Activated naive CD4-positive, alpha-beta T cell treated with anti-CD3 and anti-CD28 coated beads, Interleukin-2, amount 50 U/mL, for 72 hours (primary cell): ENCODE measurements around the gene SMYD5. TPM values are rescaled to one million over a fixed set of nuclear protein-coding genes. Genes with fewer than 3 reads are reported as not detected.
"Not testable (repeated sequence)": the region's sequence is repeated elsewhere in the genome, so short reads cannot be mapped to it uniquely, and the experiment has no call there.

Experiments used
- ATAC-seq, 2 donors: fragments of 150-1000 bp; cut with Tn5 transposase; 2 replicates each; pipeline ENCODE4 v1.10.0; 2021; ENCODE audit warnings: mild to moderate bottlenecking in 2 of 2, moderate library complexity in 2 of 2
- DNase-seq, 2 donors: peaks; one replicate each; pipeline ENCODE4 v3.0.0; 2021 to 2022; ENCODE audit warnings: low spot score in 2 of 2
- H3K27ac Mint-ChIP-seq, 2 donors: one replicate each; pipeline ENCODE4 v1.8.0; 2022; ENCODE audit warnings: mild to moderate bottlenecking in 2 of 2, mixed read lengths in 2 of 2
- H3K36me3 Mint-ChIP-seq, 2 donors: one replicate each; pipeline ENCODE4 v1.8.0; 2022; ENCODE audit warnings: mixed read lengths in 2 of 2
- H3K9me3 Mint-ChIP-seq, 2 donors: one replicate each; pipeline ENCODE4 v1.8.0; 2022; ENCODE audit warnings: mixed read lengths in 2 of 2
- total RNA-seq, 2 donors: library from RNA; stranded (reverse); gene quantifications; one replicate each; pipeline ENCODE4 v1.2.3, GENCODE V29; 2022

Gene SMYD5
- total RNA-seq, 2 donors from 2014 or later, result 36.0 to 41.1 TPM

- Mint-ChIP-seq H3K9me3 (no peaks in the 10 kb centered on the region), H3K27ac (peak overlapping the region in 1 of 2 donors; percentile 25), H3K36me3 (no peaks in the 10 kb centered on the region)
- DNase-seq (no peak), ATAC-seq (peak in 1 of 2 donors; percentile 21)
These were observed 46.4 kb downstream of the SMYD5 start for GRCh38 chr2:73260338-73260984.

- Mint-ChIP-seq H3K27ac (no peak overlapping the region), H3K36me3 (no peaks in the 10 kb centered on the region), H3K9me3 (no peaks in the 10 kb centered on the region)
- no peak for ATAC-seq
- no peak for DNase-seq
These were observed 48.1 kb downstream of the SMYD5 start for GRCh38 chr2:73262108-73262651.

GRCh38 chr2:73262691-73263429, 48.8 kb downstream of the SMYD5 start:
- H3K27ac Mint-ChIP-seq, result peak overlapping the region in 1 of 2 donors; percentile 36
- DNase-seq, H3K36me3 Mint-ChIP-seq, ATAC-seq, H3K9me3 Mint-ChIP-seq: not testable (repeated sequence)

- ATAC-seq, result no peak
- Mint-ChIP-seq H3K9me3 (no peaks in the 10 kb centered on the region), H3K27ac (peak overlapping the region in 1 of 2 donors; percentile 36), H3K36me3 (peaks cover 5 to 8% of the 10 kb centered on the region in 2 donors)
- DNase-seq, result no peak
These were observed 49.7 kb downstream of the SMYD5 start for GRCh38 chr2:73263540-73264331.

- no peak overlapping the region for H3K27ac Mint-ChIP-seq
- DNase-seq, result no peak
- peaks cover 5 to 8% of the 10 kb centered on the region in 2 donors for H3K36me3 Mint-ChIP-seq
- ATAC-seq, result no peak
- no peaks in the 10 kb centered on the region for H3K9me3 Mint-ChIP-seq
These were observed 50.2 kb downstream of the SMYD5 start for GRCh38 chr2:73264332-73264606.

GRCh38 chr2:73264783-73265182, 50.7 kb downstream of the SMYD5 start:
- Mint-ChIP-seq H3K36me3 (peaks cover 5 to 8% of the 10 kb centered on the region in 2 donors), H3K27ac (no peak overlapping the region), H3K9me3 (no peaks in the 10 kb centered on the region)
- DNase-seq (no peak), ATAC-seq (no peak)

GRCh38 chr2:73265298-73266060, 51.4 kb downstream of the SMYD5 start:
- Mint-ChIP-seq H3K36me3 (peaks cover 5 to 8% of the 10 kb centered on the region in 2 donors), H3K27ac (no peak overlapping the region), H3K9me3 (no peaks in the 10 kb centered on the region)
- no peak for ATAC-seq
- no peak for DNase-seq

- peaks cover 5 to 8% of the 10 kb centered on the region in 2 donors for H3K36me3 Mint-ChIP-seq
- no peaks in the 10 kb centered on the region for H3K9me3 Mint-ChIP-seq
These were observed 52.2 kb downstream of the SMYD5 start for GRCh38 chr2:73266061-73266901.

GRCh38 chr2:73267008-73267407, 53.0 kb downstream of the SMYD5 start:
- ATAC-seq (no peak), DNase-seq (no peak)
- Mint-ChIP-seq H3K27ac (no peak overlapping the region), H3K36me3 (peaks cover 5 to 8% of the 10 kb centered on the region in 2 donors), H3K9me3 (no peaks in the 10 kb centered on the region)

More at GRCh38 chr2:73266061-73266901, 52.2 kb downstream of the SMYD5 start:
- DNase-seq (no peak), ATAC-seq (no peak)
- H3K27ac Mint-ChIP-seq, result no peak overlapping the region

GRCh38 chr2:73268366-73268829, 54.4 kb downstream of the SMYD5 start:
- H3K27ac Mint-ChIP-seq, result no peak overlapping the region
- ATAC-seq (no peak), DNase-seq (no peak)
- peaks cover 5 to 8% of the 10 kb centered on the region in 2 donors for H3K36me3 Mint-ChIP-seq
- H3K9me3 Mint-ChIP-seq, result no peaks in the 10 kb centered on the region

GRCh38 chr2:73268830-73269685, 55.0 kb downstream of the SMYD5 start:
- Mint-ChIP-seq H3K9me3 (no peaks in the 10 kb centered on the region), H3K27ac (no peak overlapping the region), H3K36me3 (peaks cover 5 to 8% of the 10 kb centered on the region in 2 donors)
- peak; percentile 93 to 96 for ATAC-seq
- peak; percentile 60 to 70 for DNase-seq

- ATAC-seq, result no peak
- H3K36me3 Mint-ChIP-seq, result peaks cover 5 to 8% of the 10 kb centered on the region in 2 donors
- no peak for DNase-seq
- H3K27ac Mint-ChIP-seq, result peak overlapping the region in 1 of 2 donors; percentile 6
- H3K9me3 Mint-ChIP-seq, result no peaks in the 10 kb centered on the region
These were observed 55.8 kb downstream of the SMYD5 start for GRCh38 chr2:73269686-73270465.

GRCh38 chr2:73272270-73272669, 58.2 kb downstream of the SMYD5 start:
- H3K27ac Mint-ChIP-seq, result no peak overlapping the region
- H3K36me3 Mint-ChIP-seq, result peaks cover 5 to 8% of the 10 kb centered on the region in 2 donors
- DNase-seq (no peak), ATAC-seq (no peak)
- no peaks in the 10 kb centered on the region for H3K9me3 Mint-ChIP-seq
